ENCODE results near the gene RNU6-8. TPM values are rescaled to one million over a fixed set of nuclear protein-coding genes. Genes with fewer than 3 reads are reported as not detected.

Gene RNU6-8
- total RNA-seq, 4 donors from 2014 or later, result not detected

GRCh38 chr14:32166924-32167323 lies 36.1 kb downstream of the RNU6-8 start:
- DNase-seq, result no peak
- Histone ChIP-seq H3K27me3 (no peaks in the 10 kb centered on the region), H3K36me3 (no peaks in the 10 kb centered on the region), H3K4me3 (no peak overlapping the region), H3K27ac (no peak overlapping the region), H3K4me1 (no peaks in the 10 kb centered on the region), H3K9me3 (no peaks in the 10 kb centered on the region)
- WGBS, 2 donors, result 45 to 82% methylated on average over 1 of the region's 1 CpG
- intact Hi-C loops (cut with DNase I), result no loop called here
- TF ChIP-seq POLR2A (IDR thresholded peaks at IDR 0.05), result no peak
- no peak for TF ChIP-seq CTCF (IDR thresholded peaks at IDR 0.05)

- intact Hi-C loops (cut with DNase I), result no loop called here
- H3K9me3 ChIP-seq, result no peaks in the 10 kb centered on the region
Measured at GRCh38 chr14:32166029-32166428, 37.0 kb downstream of the RNU6-8 start.

More at GRCh38 chr14:32166029-32166428, 37.0 kb downstream of the RNU6-8 start:
- Histone ChIP-seq H3K4me3 (no peak overlapping the region), H3K27ac (no peak overlapping the region), H3K36me3 (no peaks in the 10 kb centered on the region), H3K4me1 (no peaks in the 10 kb centered on the region), H3K27me3 (no peaks in the 10 kb centered on the region)
- TF ChIP-seq CTCF (IDR thresholded peaks at IDR 0.05), result no peak
- no peak for TF ChIP-seq POLR2A (IDR thresholded peaks at IDR 0.05)
- no peak for DNase-seq
- WGBS, 2 donors, result 80 to 86% methylated on average over 2 of the region's 2 CpGs

Small RNAs within 50 kb of the gene (small RNA-seq; reads per million reads assigned to genes)
- gene RNU6-7 (0 to 0.41 (median 0.09) reads per million in 4 donors), gene RNU6-8 (0 reads per million in 4 donors)

Other genes with a start within 250 kb of the RNU6-8 start
- 100 to 1,000 TPM in 2 of 4 donors, 10 to 100 TPM in 2; 77.7 to 139 (median 100) TPM for gene ARHGAP5, start 126.0 kb downstream of the RNU6-8 start, total RNA-seq
- not detected for gene RNU6-7, start 1.2 kb downstream of the RNU6-8 start, total RNA-seq
- 10 to 100 TPM in 1 of 4 donors, 1 to 10 TPM in 3; 1.1 to 16.0 (median 6.0) TPM for gene AKAP6, start 126.0 kb upstream of the RNU6-8 start, total RNA-seq